ENCODE data around the gene CCT8L2.
"Not testable (repeated sequence)": the region's sequence is repeated elsewhere in the genome, so short reads cannot be mapped to it uniquely, and the experiment has no call there.

The CCT8L2 gene

DNA sequence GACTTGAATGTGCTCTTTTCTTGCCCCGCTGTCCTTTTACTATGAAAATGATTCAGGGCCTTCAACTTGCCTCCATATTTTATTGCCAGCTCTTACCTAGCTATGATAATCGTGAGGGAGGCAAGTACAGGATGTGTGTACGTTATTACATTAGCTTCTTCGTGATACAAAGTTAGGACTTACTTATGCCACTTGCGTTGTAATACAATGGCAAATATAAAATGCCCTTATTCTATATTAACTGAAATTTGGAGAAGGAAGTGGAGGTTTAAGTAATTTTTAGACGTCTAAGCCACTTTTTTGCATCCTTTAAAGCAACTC is 10.8 kb upstream of the CCT8L2 start:
- Histone ChIP-seq H3K4me2 (ENCODE audit: low read length) (no peak overlapping the region), H3K4me1 (ENCODE audit: insufficient read depth, low read length, severe bottlenecking) (no peaks in the 10 kb centered on the region), H3K4me3 (ENCODE audit: low read depth, low read length, poor library complexity, severe bottlenecking) (no peak overlapping the region), H2AFZ (ENCODE audit: low read length) (no peak overlapping the region), H3K9me3 (ENCODE audit: low read length) (no peaks in the 10 kb centered on the region), H3K36me3 (ENCODE audit: insufficient read depth, low read length) (no peaks in the 10 kb centered on the region), H3K9ac (ENCODE audit: low read length) (no peak overlapping the region), H3K79me2 (ENCODE audit: insufficient read depth, low read length) (no peaks in the 10 kb centered on the region), H3K9me2 (ENCODE audit: low read depth, low read length) (no peaks in the 10 kb centered on the region), H3F3A (ENCODE audit: insufficient read depth, low read length) (no peaks in the 10 kb centered on the region), H3K27ac (ENCODE audit: low read depth, low read length, poor library complexity, severe bottlenecking) (no peak overlapping the region), H4K20me1 (ENCODE audit: insufficient read depth, low read length) (no peaks in the 10 kb centered on the region), H3K27me3 (ENCODE audit: insufficient read depth, low read length) (no peaks in the 10 kb centered on the region)
- TF ChIP-seq EZH2 (IDR thresholded peaks at IDR 0.05; ENCODE audit: borderline replicate concordance, low read length) = no peak
- TF ChIP-seq, protein P1, sequence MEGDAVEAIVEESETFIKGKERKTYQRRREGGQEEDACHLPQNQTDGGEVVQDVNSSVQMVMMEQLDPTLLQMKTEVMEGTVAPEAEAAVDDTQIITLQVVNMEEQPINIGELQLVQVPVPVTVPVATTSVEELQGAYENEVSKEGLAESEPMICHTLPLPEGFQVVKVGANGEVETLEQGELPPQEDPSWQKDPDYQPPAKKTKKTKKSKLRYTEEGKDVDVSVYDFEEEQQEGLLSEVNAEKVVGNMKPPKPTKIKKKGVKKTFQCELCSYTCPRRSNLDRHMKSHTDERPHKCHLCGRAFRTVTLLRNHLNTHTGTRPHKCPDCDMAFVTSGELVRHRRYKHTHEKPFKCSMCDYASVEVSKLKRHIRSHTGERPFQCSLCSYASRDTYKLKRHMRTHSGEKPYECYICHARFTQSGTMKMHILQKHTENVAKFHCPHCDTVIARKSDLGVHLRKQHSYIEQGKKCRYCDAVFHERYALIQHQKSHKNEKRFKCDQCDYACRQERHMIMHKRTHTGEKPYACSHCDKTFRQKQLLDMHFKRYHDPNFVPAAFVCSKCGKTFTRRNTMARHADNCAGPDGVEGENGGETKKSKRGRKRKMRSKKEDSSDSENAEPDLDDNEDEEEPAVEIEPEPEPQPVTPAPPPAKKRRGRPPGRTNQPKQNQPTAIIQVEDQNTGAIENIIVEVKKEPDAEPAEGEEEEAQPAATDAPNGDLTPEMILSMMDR (IDR thresholded peaks at IDR 0.05; ENCODE audit: low read length) = no peak

DNA sequence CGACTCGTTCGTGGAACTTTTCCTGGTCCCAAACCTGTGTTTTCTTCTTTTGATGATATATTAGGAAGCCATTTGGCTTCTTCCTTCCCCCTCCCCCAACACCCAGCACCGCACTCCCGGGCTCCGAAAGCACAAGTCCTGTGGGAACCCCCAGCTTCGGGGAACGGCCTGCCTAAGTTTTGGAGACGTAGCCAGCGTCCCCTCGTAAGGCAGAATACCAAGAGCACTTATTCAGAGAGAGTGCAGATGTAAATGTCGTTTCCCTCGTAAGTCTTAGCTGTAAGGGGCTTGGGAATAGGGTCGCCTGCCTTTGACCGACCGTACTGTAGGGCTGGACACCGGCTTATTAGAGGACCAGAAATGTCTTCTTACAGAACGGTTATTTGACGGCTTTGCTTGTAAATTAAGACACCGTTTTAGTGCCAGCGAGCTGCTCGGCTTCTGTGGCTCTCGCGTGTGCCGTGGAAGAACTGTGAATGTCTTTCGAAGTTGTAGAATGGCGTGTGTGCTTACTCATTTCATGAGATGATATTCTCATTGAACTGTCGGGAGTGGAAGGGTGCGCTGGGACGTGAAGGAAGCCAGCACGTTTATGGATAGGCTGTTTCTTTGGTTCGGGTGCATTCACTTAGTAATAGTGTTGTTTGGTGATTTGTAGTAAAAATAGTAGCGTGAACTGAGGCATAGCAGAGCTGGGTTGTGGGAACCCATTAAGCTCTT is 10.3 kb upstream of the CCT8L2 start:
- H3K9ac ChIP-seq (ENCODE audit: low read length); H3K4me2 ChIP-seq (ENCODE audit: low read length); H3K27me3 ChIP-seq (ENCODE audit: insufficient read depth, low read length); H3K4me3 ChIP-seq (ENCODE audit: low read depth, low read length, poor library complexity, severe bottlenecking); H2AFZ ChIP-seq (ENCODE audit: low read length); H3K27ac ChIP-seq (ENCODE audit: low read depth, low read length, poor library complexity, severe bottlenecking); H3K9me2 ChIP-seq (ENCODE audit: low read depth, low read length); H3K9me3 ChIP-seq (ENCODE audit: low read length); H3K4me1 ChIP-seq (ENCODE audit: insufficient read depth, low read length, severe bottlenecking); H3K36me3 ChIP-seq (ENCODE audit: insufficient read depth, low read length); H3F3A ChIP-seq (ENCODE audit: insufficient read depth, low read length); H4K20me1 ChIP-seq (ENCODE audit: insufficient read depth, low read length); H3K79me2 ChIP-seq (ENCODE audit: insufficient read depth, low read length): not testable (repeated sequence)

DNA sequence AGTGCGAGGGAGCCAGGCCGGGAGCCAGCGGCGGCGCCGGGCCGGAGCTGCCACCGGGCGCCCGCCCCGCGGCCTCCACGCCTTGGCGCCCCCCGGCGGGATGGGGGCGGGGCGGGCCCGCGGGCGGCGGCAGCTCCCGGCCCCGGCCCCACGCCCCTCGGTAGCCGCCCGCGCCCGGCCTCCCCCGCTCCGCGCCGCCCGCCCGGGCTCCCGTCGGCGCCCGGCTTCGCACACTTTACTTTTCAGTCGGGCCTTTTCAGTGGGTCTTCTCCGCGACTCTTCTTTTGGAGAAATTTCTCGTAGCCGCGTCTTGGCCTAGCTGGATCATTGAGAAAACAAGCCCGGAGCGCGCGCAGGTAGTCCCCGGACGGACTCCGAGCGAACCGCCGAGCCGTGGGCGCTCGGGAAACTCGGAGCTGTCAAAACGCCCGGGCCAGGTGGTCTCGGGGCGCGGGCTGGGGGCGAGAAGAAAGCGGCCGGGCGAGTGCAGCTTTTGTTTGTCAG is 9.7 kb upstream of the CCT8L2 start:
- H3K36me3 ChIP-seq (ENCODE audit: insufficient read depth, low read length); H3K79me2 ChIP-seq (ENCODE audit: insufficient read depth, low read length); H3K4me1 ChIP-seq (ENCODE audit: insufficient read depth, low read length, severe bottlenecking); H3K4me3 ChIP-seq (ENCODE audit: low read depth, low read length, poor library complexity, severe bottlenecking); H3K4me2 ChIP-seq (ENCODE audit: low read length); H3K9me3 ChIP-seq (ENCODE audit: low read length); H3K9me2 ChIP-seq (ENCODE audit: low read depth, low read length); H3K9ac ChIP-seq (ENCODE audit: low read length); H3F3A ChIP-seq (ENCODE audit: insufficient read depth, low read length); H3K27ac ChIP-seq (ENCODE audit: low read depth, low read length, poor library complexity, severe bottlenecking); H2AFZ ChIP-seq (ENCODE audit: low read length); H4K20me1 ChIP-seq (ENCODE audit: insufficient read depth, low read length); H3K27me3 ChIP-seq (ENCODE audit: insufficient read depth, low read length): not testable (repeated sequence)

DNA sequence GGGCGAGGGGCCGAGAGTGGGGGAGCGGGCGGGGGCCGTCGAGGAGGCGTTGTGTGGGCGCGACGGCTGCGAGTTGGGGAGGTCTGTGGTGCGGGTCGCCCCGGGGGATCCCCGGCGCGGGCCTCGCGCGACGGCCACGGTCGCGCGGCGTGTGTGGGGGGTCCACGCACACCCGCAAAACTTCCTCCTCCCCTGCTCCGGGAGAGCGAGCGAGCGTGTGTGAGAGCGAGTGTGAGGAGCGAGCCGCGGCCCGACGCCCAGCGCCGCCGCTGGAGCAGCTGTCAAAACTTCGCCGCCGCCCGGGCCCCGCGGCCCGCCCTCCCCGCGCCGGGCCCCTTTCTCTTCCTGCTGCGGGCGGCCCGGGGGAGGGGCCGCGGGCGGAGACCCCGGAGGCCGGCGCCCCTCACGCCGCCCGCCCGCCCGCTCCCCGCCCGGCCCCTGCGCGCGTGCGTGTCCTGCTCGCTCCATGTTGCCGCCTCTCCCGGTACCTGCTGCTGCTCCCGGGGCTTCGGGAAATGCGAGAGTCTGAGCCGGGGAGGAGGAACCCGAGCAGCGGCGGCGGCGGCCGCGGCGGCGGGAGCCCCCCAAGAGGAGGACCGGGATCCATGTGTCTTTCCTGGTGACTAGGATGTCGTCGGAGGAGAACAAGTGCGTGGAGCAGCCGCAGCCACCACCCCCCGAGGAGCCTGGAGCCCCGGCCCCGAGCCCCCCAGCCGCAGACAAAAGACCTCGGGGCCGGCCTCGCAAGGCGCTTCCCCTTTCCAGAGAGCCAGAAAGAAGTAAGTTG is 9.0 kb upstream of the CCT8L2 start:
- no peak overlapping the region for H3K4me3 ChIP-seq (ENCODE audit: low read depth, low read length, poor library complexity, severe bottlenecking)
- no peak overlapping the region for H3K9ac ChIP-seq (ENCODE audit: low read length)
- H2AFZ ChIP-seq (ENCODE audit: low read length) = no peak overlapping the region
- no peaks in the 10 kb centered on the region for H4K20me1 ChIP-seq (ENCODE audit: insufficient read depth, low read length)
- H3K27me3 ChIP-seq (ENCODE audit: insufficient read depth, low read length) = no peaks in the 10 kb centered on the region
- H3K79me2 ChIP-seq (ENCODE audit: insufficient read depth, low read length) = no peaks in the 10 kb centered on the region
- no peaks in the 10 kb centered on the region for H3K9me2 ChIP-seq (ENCODE audit: low read depth, low read length)
- H3K4me1 ChIP-seq (ENCODE audit: insufficient read depth, low read length, severe bottlenecking) = no peaks in the 10 kb centered on the region
- no peak overlapping the region for H3K4me2 ChIP-seq (ENCODE audit: low read length)
- no peaks in the 10 kb centered on the region for H3K36me3 ChIP-seq (ENCODE audit: insufficient read depth, low read length)
- no peak overlapping the region for H3K27ac ChIP-seq (ENCODE audit: low read depth, low read length, poor library complexity, severe bottlenecking)
- no peaks in the 10 kb centered on the region for H3F3A ChIP-seq (ENCODE audit: insufficient read depth, low read length)
- H3K9me3 ChIP-seq (ENCODE audit: low read length) = no peaks in the 10 kb centered on the region
- TF ChIP-seq EZH2 (IDR thresholded peaks at IDR 0.05; ENCODE audit: borderline replicate concordance, low read length) = no peak
- TF ChIP-seq, protein P1 (IDR thresholded peaks at IDR 0.05; ENCODE audit: low read length) = no peak

- not testable (repeated sequence) for H3K9ac ChIP-seq (ENCODE audit: low read length); H3K79me2 ChIP-seq (ENCODE audit: insufficient read depth, low read length); H3K27ac ChIP-seq (ENCODE audit: low read depth, low read length, poor library complexity, severe bottlenecking); H3F3A ChIP-seq (ENCODE audit: insufficient read depth, low read length); H4K20me1 ChIP-seq (ENCODE audit: insufficient read depth, low read length); H3K4me2 ChIP-seq (ENCODE audit: low read length); H3K27me3 ChIP-seq (ENCODE audit: insufficient read depth, low read length); H2AFZ ChIP-seq (ENCODE audit: low read length); H3K9me3 ChIP-seq (ENCODE audit: low read length); H3K36me3 ChIP-seq (ENCODE audit: insufficient read depth, low read length); H3K9me2 ChIP-seq (ENCODE audit: low read depth, low read length); H3K4me1 ChIP-seq (ENCODE audit: insufficient read depth, low read length, severe bottlenecking); H3K4me3 ChIP-seq (ENCODE audit: low read depth, low read length, poor library complexity, severe bottlenecking)
Observed at GRCh38 chr22:16600644-16601436, 8.2 kb upstream of the CCT8L2 start.

Data from OCI-LY1 (cell line).